Measurements from ENCODE around the gene CUBN.

CUBN gene

DNA sequence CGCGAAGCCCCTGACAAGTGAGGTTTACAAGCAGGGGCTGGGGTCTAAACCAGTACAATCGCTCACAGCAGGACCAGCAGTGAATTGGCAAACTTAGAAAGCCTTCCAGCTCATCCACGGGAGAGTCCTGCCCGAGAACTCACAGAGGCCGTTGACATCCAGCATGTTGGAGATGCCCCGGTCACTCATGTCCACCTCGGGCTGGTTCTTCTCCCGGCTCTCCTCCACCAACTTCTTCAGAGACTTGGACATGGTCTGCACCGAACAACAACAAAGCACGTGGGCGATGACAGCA lies 312.8 kb downstream of the CUBN start:
- FAIRE-seq, result no peak

DNA sequence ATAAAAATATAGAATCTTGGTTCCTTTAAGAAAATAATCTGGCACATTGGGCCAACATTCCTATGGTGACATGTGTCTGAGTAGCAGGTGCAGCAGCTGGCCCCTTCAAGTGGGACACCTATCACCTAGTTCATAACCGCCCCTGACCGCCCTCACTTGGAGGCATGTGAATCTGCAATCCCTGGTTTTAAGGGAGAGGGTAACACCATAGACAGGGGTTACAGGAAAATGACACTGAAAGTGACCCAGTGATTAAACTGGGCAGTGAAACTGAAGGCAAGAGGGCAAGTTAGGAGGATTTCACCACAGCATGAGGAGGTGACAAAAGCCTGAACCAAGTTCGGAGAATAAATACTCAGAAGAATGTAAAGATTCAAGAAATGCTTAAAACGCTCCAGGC lies 313.4 kb downstream of the CUBN start:
- FAIRE-seq (no peak), DNase-seq (ENCODE audit: insufficient read length, low spot score) (no peak)
- TF ChIP-seq, protein P1, sequence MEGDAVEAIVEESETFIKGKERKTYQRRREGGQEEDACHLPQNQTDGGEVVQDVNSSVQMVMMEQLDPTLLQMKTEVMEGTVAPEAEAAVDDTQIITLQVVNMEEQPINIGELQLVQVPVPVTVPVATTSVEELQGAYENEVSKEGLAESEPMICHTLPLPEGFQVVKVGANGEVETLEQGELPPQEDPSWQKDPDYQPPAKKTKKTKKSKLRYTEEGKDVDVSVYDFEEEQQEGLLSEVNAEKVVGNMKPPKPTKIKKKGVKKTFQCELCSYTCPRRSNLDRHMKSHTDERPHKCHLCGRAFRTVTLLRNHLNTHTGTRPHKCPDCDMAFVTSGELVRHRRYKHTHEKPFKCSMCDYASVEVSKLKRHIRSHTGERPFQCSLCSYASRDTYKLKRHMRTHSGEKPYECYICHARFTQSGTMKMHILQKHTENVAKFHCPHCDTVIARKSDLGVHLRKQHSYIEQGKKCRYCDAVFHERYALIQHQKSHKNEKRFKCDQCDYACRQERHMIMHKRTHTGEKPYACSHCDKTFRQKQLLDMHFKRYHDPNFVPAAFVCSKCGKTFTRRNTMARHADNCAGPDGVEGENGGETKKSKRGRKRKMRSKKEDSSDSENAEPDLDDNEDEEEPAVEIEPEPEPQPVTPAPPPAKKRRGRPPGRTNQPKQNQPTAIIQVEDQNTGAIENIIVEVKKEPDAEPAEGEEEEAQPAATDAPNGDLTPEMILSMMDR (IDR thresholded peaks at IDR 0.05; ENCODE audit: insufficient read depth, missing control alignments), result no peak

More for the DNA sequence above, 312.8 kb downstream of the CUBN start:
- DNase-seq (ENCODE audit: insufficient read length, low spot score), result no peak
- TF ChIP-seq, protein P1 (IDR thresholded peaks at IDR 0.05; ENCODE audit: insufficient read depth, missing control alignments), result no peak

DNA sequence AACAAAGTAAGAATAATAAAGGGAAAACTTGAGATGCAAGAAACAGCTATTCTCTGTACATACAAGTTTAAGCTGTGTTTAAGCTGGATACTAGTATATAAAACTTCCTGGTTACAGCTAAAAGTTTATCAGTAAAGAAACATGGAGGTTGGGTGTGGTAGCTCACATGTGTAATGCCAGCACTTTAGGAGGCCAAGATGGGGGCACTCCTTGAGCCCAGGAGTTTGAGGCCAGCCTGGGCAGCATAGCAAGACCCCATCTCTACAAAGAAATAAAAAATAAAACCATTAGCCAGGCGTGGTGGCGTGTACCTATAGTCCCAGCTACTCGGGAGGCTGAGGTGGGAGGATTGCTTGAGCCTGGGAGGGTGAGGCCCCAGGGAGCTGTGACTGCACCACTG lies 315.6 kb downstream of the CUBN start:
- DNase-seq (ENCODE audit: insufficient read length, low spot score), result no peak
- no peak for FAIRE-seq
- TF ChIP-seq, protein P1 (IDR thresholded peaks at IDR 0.05; ENCODE audit: insufficient read depth, missing control alignments), result no peak

DNA sequence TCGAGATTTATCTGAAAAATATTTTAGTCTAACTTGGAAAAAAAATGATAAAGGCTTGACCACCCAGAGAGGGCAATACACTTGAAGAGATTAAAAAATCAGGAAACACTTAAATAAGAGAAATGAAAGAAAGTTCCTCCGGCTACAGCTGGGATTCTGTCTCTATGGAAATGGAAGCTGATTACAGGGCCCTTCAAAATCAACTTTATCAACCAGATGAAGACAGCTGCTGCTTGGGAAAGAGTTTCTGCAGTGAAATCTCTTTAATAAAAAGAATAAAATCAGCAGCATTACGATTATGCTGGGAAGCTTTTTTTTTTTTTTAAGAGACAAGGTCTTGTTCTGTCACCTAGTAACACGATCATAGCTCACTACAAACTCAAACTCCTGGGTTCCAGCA lies 316.9 kb downstream of the CUBN start:
- no peak for DNase-seq (ENCODE audit: insufficient read length, low spot score)
- FAIRE-seq, result no peak
- TF ChIP-seq, protein P1 (IDR thresholded peaks at IDR 0.05; ENCODE audit: insufficient read depth, missing control alignments), result no peak

DNA sequence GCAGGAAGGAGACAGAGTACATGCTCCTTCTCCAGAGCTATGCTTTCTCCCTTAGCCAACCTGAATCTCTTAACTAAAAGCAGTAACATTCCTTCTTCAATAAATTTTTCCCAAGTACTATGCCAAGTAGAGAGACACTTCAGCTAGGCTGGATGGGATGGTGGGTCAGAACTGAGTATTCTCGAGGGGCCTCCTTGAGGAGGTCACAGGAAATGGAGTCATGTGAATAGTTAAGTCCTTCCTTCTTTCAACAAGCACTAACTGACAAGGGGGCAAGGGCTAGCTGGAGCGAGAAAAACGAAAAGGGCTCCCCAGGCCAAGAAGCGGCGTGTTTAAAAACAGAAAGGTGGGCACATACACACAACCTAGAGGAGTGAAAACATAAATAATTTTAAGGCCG lies 317.8 kb downstream of the CUBN start:
- FAIRE-seq (no peak), DNase-seq (ENCODE audit: insufficient read length, low spot score) (no peak)
- TF ChIP-seq, protein P1 (IDR thresholded peaks at IDR 0.05; ENCODE audit: insufficient read depth, missing control alignments), result no peak

DNA sequence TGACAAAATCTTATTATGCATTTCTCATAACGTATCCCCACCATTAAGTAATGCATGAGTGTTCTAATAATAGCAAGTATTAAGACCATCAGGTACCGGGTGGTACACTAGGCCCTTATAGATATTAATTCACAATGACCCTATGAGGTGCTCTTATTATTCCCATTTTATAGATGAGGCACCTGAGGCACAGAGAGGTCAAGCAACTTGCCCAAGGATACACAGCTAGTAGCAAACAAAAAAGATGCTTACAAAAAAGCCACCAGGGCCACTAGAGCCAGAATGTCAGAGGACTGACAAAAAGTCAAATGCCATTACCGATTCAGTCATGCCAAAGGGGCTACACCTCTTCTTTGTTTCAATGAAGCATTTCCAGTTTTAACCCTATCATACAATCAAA lies 318.3 kb downstream of the CUBN start:
- DNase-seq (ENCODE audit: insufficient read length, low spot score) (no peak), FAIRE-seq (no peak)
- TF ChIP-seq, protein P1 (IDR thresholded peaks at IDR 0.05; ENCODE audit: insufficient read depth, missing control alignments), result no peak

DNA sequence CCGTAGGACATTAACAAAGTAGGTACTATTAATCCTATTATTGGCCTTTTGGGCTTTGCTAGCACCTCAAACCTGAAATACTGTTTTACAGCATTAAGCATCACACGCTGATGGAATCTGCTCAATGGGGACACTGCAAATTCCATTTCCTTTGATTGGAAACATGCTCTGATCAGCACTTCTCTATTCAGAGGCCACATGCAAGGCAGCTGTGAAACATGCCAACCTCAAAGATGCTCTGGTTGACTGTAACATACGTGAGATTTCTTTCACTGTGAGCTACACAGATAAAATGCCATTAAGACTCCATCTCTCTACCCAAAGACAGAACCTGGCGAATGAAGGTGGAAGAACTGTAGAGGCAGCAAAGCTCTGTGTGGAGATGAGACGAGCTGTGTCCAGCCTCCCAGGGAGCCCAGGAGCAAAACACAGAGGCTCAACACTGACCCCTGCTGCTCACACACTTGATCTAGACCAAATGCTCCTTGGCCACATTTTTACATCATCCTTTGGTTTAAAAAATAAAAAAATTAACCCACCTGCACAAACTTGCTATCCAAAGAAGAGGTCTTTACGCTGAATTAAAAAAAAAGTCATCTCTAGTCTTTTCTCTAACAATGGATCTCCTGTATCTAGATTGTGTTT lies 320.4 kb downstream of the CUBN start:
- TF ChIP-seq, protein P1 (IDR thresholded peaks at IDR 0.05; ENCODE audit: insufficient read depth, missing control alignments), result peak; percentile 44
- DNase-seq (ENCODE audit: insufficient read length, low spot score), result peak; percentile 46
- FAIRE-seq, result peak; percentile 64

Measured in D721Med (cell line).